ENCODE results near the gene COL5A3.

Gene COL5A3

DNA sequence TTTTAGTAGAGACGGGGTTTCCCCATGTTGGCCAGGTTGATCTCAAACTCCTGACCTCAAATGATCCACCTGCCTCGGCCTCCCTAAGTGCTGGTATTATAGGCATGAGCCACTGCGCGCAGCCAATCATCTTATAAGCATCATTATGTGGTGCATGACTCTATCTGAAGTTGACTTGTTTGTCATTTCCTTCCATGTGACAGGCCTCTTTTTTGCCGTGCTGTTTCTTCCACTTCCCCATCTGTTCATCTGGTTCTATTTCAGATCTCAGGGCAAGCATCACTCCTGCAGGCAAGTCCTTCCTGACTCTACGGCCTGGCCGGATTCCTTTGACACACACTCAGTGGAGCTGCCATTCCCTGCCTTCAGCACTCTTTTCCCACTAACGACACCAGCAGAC lies 15.2 kb downstream of the COL5A3 start:
- Histone ChIP-seq H3K4me2 (ENCODE audit: low read depth, low read length) (no peak overlapping the region), H4K20me1 (ENCODE audit: insufficient read depth, low read length) (no peaks in the 10 kb centered on the region), H3K4me3 (ENCODE audit: low read length) (no peak overlapping the region), H3K36me3 (replicated peaks; ENCODE audit: insufficient read depth, low read length) (no peaks in the 10 kb centered on the region), H2AFZ (ENCODE audit: low read length) (no peak overlapping the region), H3K79me2 (ENCODE audit: low read length) (no peaks in the 10 kb centered on the region), H3K27me3 (replicated peaks; ENCODE audit: insufficient read depth, low read length) (peaks cover 73% of the 10 kb centered on the region), H3K9me2 (replicated peaks; ENCODE audit: insufficient read depth, low read length) (no peaks in the 10 kb centered on the region), H3K4me1 (ENCODE audit: low read length) (no peaks in the 10 kb centered on the region), H3F3A (ENCODE audit: insufficient read depth, low read length) (no peaks in the 10 kb centered on the region), H3K27ac (ENCODE audit: low read length) (no peak overlapping the region), H3K9me3 (replicated peaks; ENCODE audit: insufficient read depth, low read length) (no peaks in the 10 kb centered on the region), H3K9ac (ENCODE audit: low read length) (no peak overlapping the region)
- DNase-seq: no peak
- TF ChIP-seq EZH2phosphoT487 (IDR thresholded peaks at IDR 0.05; ENCODE audit: low read length) (no peak), EZH2 (optimal IDR thresholded peaks at IDR 0.05; ENCODE audit: low read depth, low read length) (no peak)
- TF ChIP-seq, protein P1, sequence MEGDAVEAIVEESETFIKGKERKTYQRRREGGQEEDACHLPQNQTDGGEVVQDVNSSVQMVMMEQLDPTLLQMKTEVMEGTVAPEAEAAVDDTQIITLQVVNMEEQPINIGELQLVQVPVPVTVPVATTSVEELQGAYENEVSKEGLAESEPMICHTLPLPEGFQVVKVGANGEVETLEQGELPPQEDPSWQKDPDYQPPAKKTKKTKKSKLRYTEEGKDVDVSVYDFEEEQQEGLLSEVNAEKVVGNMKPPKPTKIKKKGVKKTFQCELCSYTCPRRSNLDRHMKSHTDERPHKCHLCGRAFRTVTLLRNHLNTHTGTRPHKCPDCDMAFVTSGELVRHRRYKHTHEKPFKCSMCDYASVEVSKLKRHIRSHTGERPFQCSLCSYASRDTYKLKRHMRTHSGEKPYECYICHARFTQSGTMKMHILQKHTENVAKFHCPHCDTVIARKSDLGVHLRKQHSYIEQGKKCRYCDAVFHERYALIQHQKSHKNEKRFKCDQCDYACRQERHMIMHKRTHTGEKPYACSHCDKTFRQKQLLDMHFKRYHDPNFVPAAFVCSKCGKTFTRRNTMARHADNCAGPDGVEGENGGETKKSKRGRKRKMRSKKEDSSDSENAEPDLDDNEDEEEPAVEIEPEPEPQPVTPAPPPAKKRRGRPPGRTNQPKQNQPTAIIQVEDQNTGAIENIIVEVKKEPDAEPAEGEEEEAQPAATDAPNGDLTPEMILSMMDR (IDR thresholded peaks at IDR 0.05; ENCODE audit: low read length): no peak

DNA sequence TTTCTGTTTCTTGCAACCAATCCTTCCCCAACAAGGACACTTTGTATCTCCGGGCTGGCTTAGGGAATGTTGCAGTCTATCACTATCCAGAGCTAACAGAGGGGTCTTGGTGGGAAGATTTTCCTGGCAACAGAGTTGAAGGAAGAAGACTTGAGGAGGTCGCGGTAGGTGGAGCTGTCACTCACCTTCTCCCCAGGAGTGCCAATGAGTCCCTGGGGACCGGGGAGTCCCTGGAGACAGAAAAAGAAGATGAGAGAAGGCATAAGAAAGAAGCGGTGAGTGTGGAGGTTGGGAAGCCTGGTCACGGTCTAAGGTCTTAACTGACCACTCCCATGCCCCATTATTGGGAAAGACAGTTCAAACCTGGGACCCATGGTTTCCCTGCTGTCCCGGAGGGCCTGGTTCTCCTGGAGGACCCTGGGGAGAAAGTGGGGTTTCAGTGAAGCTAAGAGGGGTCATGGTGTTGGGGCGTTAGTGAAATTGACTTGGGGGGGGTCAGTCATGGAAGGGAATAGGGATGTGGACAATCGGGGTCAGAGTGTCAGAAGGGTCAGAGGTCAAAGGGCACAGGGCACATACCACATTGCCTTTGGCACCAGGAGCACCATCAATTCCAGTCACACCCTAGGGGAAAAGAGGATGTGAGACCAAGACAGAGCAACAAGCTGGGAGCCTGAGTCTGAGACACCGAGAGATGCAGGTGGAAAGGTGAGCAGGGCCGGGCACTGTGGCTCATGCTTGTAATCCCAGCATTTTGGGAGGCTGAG lies 18.7 kb downstream of the COL5A3 start:
- H3K4me1 ChIP-seq (ENCODE audit: low read length): no peaks in the 10 kb centered on the region
- no peaks in the 10 kb centered on the region for H3F3A ChIP-seq (ENCODE audit: insufficient read depth, low read length)
- H3K27me3 ChIP-seq (replicated peaks; ENCODE audit: insufficient read depth, low read length): peaks cover 68% of the 10 kb centered on the region
- H3K4me3 ChIP-seq (ENCODE audit: low read length): no peak overlapping the region
- H3K9me3 ChIP-seq (replicated peaks; ENCODE audit: insufficient read depth, low read length): no peaks in the 10 kb centered on the region
- H3K9me2 ChIP-seq (replicated peaks; ENCODE audit: insufficient read depth, low read length): no peaks in the 10 kb centered on the region
- no peak overlapping the region for H2AFZ ChIP-seq (ENCODE audit: low read length)
- H3K4me2 ChIP-seq (ENCODE audit: low read depth, low read length): no peak overlapping the region
- no peak for DNase-seq
- TF ChIP-seq, protein P1 (IDR thresholded peaks at IDR 0.05; ENCODE audit: low read length): no peak
- TF ChIP-seq EZH2 (optimal IDR thresholded peaks at IDR 0.05; ENCODE audit: low read depth, low read length) (no peak), EZH2phosphoT487 (IDR thresholded peaks at IDR 0.05; ENCODE audit: low read length) (no peak)
- H3K9ac ChIP-seq (ENCODE audit: low read length): no peak overlapping the region
- H3K79me2 ChIP-seq (ENCODE audit: low read length): no peaks in the 10 kb centered on the region
- H4K20me1 ChIP-seq (ENCODE audit: insufficient read depth, low read length): no peaks in the 10 kb centered on the region
- H3K36me3 ChIP-seq (replicated peaks; ENCODE audit: insufficient read depth, low read length): no peaks in the 10 kb centered on the region
- H3K27ac ChIP-seq (ENCODE audit: low read length): no peak overlapping the region

DNA sequence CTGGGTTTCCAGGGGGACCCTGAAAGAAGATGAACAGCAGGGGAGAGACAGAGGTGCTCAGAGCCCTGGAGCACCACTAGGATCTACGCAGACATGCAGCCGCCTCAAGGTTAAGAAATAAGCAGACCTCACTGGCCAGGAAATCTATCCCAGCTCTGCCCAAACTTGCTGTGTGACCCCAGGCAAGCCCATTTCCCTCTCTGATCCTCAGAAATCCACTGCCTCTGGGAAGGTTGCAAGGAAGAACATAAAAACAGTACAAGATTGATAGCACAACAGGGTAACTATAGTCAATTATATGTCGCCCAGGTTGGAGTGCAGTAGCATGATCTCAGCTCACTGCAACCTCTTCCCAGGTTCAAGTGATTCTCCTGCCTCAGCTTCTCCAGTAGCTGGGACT lies 20.8 kb downstream of the COL5A3 start:
- H3K4me2 ChIP-seq (ENCODE audit: low read depth, low read length): no peak overlapping the region
- peaks cover 64% of the 10 kb centered on the region for H3K27me3 ChIP-seq (replicated peaks; ENCODE audit: insufficient read depth, low read length)
- H3K9ac ChIP-seq (ENCODE audit: low read length): no peak overlapping the region
- H3K9me2 ChIP-seq (replicated peaks; ENCODE audit: insufficient read depth, low read length): no peaks in the 10 kb centered on the region
- DNase-seq: no peak
- no peaks in the 10 kb centered on the region for H3K9me3 ChIP-seq (replicated peaks; ENCODE audit: insufficient read depth, low read length)
- no peak overlapping the region for H3K4me3 ChIP-seq (ENCODE audit: low read length)
- H4K20me1 ChIP-seq (ENCODE audit: insufficient read depth, low read length): no peaks in the 10 kb centered on the region
- H3K27ac ChIP-seq (ENCODE audit: low read length): no peak overlapping the region
- no peak overlapping the region for H2AFZ ChIP-seq (ENCODE audit: low read length)
- TF ChIP-seq EZH2phosphoT487 (IDR thresholded peaks at IDR 0.05; ENCODE audit: low read length): no peak
- no peak for TF ChIP-seq EZH2 (optimal IDR thresholded peaks at IDR 0.05; ENCODE audit: low read depth, low read length)
- TF ChIP-seq, protein P1 (IDR thresholded peaks at IDR 0.05; ENCODE audit: low read length): no peak
- no peaks in the 10 kb centered on the region for H3K4me1 ChIP-seq (ENCODE audit: low read length)
- H3F3A ChIP-seq (ENCODE audit: insufficient read depth, low read length): no peaks in the 10 kb centered on the region
- H3K36me3 ChIP-seq (replicated peaks; ENCODE audit: insufficient read depth, low read length): no peaks in the 10 kb centered on the region
- H3K79me2 ChIP-seq (ENCODE audit: low read length): no peaks in the 10 kb centered on the region
